WTC11 (cell line): ENCODE results near the gene FOXD3. TPM values are rescaled to one million over a fixed set of nuclear protein-coding genes. Genes with fewer than 3 reads are reported as not detected.
A peak's percentile ranks its signal among the peaks of the same experiment; 100 is the strongest.

ENCODE experiments used
- ATAC-seq: fragments of 200-7000 bp; cut with Tn5 transposase; 2 replicates; pipeline ENCODE4 v1.10.0; 2021; ENCODE audit warnings: mild to moderate bottlenecking, moderate library complexity
- CTCF ChIA-PET: fragments of 300-600 bp; sonication (Branson Sonifier 250); formaldehyde crosslinking; loops from one replicate; lab custom pipeline; 2021; ENCODE audit warnings: antibody characterized with exemption; lab: Charles Lee
- POLR2A ChIA-PET: fragments of 350-600 bp; sonication (Branson Sonifier 250); formaldehyde crosslinking; loops from one replicate; lab custom pipeline; 2021; ENCODE audit warnings: antibody characterized with exemption; lab: Charles Lee
- DNase-seq: peaks from one replicate; pipeline ENCODE4 v3.0.0; 2021; ENCODE audit warnings: low spot score
- H3K27ac Mint-ChIP-seq: 2 replicates; pipeline ENCODE4 v1.8.0; 2021; ENCODE audit warnings: mixed read lengths
- H3K27me3 Mint-ChIP-seq: 2 replicates; pipeline ENCODE4 v1.8.0; 2021; ENCODE audit warnings: low read depth, mild to moderate bottlenecking, moderate library complexity, mixed read lengths
- H3K36me3 Mint-ChIP-seq: 2 replicates; pipeline ENCODE4 v1.8.0; 2021; ENCODE audit warnings: mixed read lengths
- H3K4me1 Mint-ChIP-seq: 2 replicates; pipeline ENCODE4 v1.8.0; 2022; ENCODE audit warnings: mixed read lengths
- H3K4me3 Mint-ChIP-seq: 2 replicates; pipeline ENCODE4 v1.8.0; 2021; ENCODE audit warnings: mild to moderate bottlenecking, moderate library complexity, mixed read lengths
- H3K9me3 Mint-ChIP-seq: 2 replicates; pipeline ENCODE4 v1.8.0; 2021; ENCODE audit warnings: mixed read lengths
- AFF4 ChIP-seq: sonication (generic); formaldehyde crosslinking; IDR thresholded peaks from 2 replicates; pipeline ENCODE4 v1.8.1; 2023; ENCODE audit warnings: mild to moderate bottlenecking, missing genetic modification reagents, borderline replicate concordance
- ATF2 ChIP-seq: sonication (generic); formaldehyde crosslinking; IDR thresholded peaks from 2 replicates; pipeline ENCODE4 v1.8.1; 2022; ENCODE audit warnings: low read depth, missing genetic modification reagents, borderline replicate concordance
- E2F5 ChIP-seq: sonication (generic); formaldehyde crosslinking; IDR thresholded peaks from 2 replicates; pipeline ENCODE4 v1.8.1; 2022; ENCODE audit warnings: mild to moderate bottlenecking, moderate library complexity, missing genetic modification reagents
- ETV6 ChIP-seq: sonication (generic); formaldehyde crosslinking; IDR thresholded peaks from 2 replicates; pipeline ENCODE4 v1.8.1; 2022; ENCODE audit warnings: mild to moderate bottlenecking, missing genetic modification reagents
- JUN ChIP-seq: sonication (generic); formaldehyde crosslinking; IDR thresholded peaks from 2 replicates; pipeline ENCODE4 v1.8.0; 2023; ENCODE audit warnings: mild to moderate bottlenecking, missing genetic modification reagents
- KAT7 ChIP-seq: sonication (generic); formaldehyde crosslinking; IDR thresholded peaks from 2 replicates; pipeline ENCODE4 v1.8.1; 2023; ENCODE audit warnings: missing genetic modification reagents, mild to moderate bottlenecking, borderline replicate concordance
- MLX ChIP-seq: sonication (generic); formaldehyde crosslinking; IDR thresholded peaks from 2 replicates; pipeline ENCODE4 v1.8.1; 2023; ENCODE audit warnings: mild to moderate bottlenecking, missing genetic modification reagents, moderate library complexity
- MYBL2 ChIP-seq: sonication (generic); formaldehyde crosslinking; IDR thresholded peaks from 2 replicates; pipeline ENCODE4 v1.8.1; 2023; ENCODE audit warnings: mild to moderate bottlenecking, moderate library complexity, missing genetic modification reagents
- OVOL2 ChIP-seq: fragments of 250-450 bp; sonication (Bioruptor Pico); IDR thresholded peaks from 2 replicates; pipeline ENCODE4 v1.9.0; 2021; ENCODE audit warnings: mild to moderate bottlenecking, borderline replicate concordance
- ZNF317 ChIP-seq: sonication (generic); formaldehyde crosslinking; IDR thresholded peaks from 2 replicates; pipeline ENCODE4 v1.8.1; 2023; ENCODE audit warnings: low read depth, mild to moderate bottlenecking, moderate library complexity, missing genetic modification reagents, borderline replicate concordance
- ZNF425 ChIP-seq: fragments of 250-450 bp; sonication (Bioruptor Pico); conservative IDR thresholded peaks from 2 replicates; pipeline ENCODE4 v1.9.0; 2021; ENCODE audit warnings: mild to moderate bottlenecking
- ZSCAN18 ChIP-seq: fragments of 250-450 bp; sonication (Bioruptor Pico); IDR thresholded peaks from 2 replicates; pipeline ENCODE4 v2.1.2; 2022; ENCODE audit warnings: mild to moderate bottlenecking, moderate library complexity
- microRNA-seq: library from miRNA; unstranded; fragments of <30 nt; microRNA quantifications from one replicate; pipeline ENCODE4 v1.2.0, GENCODE V29; 2022; ENCODE audit warnings: borderline number of aligned reads
- total RNA-seq: library from RNA; stranded (reverse); gene quantifications from 3 replicates; pipeline ENCODE4 v1.2.3, GENCODE V29; 2021

FOXD3 gene
- total RNA-seq, 1 experiment from 2014 or later, result 27.5 TPM

- TF ChIP-seq ZNF425 (CRISPR knock-in tag), result no peak
- TF ChIP-seq KAT7 (CRISPR knock-in tag), result peak; percentile 64; the same call in 1 of the 2 replicates
- peak; percentile 16; the same call in 1 of the 2 replicates for TF ChIP-seq AFF4 (CRISPR knock-in tag)
- TF ChIP-seq MYBL2 (CRISPR knock-in tag), result peak; percentile 21; the same call in 1 of the 2 replicates
- TF ChIP-seq MLX (CRISPR knock-in tag), result peak; percentile 94
- TF ChIP-seq E2F5, result peak; percentile 98
- TF ChIP-seq ATF2 (CRISPR knock-in tag), result peak; percentile 18; the same call in 1 of the 2 replicates
- TF ChIP-seq ZNF317 (CRISPR knock-in tag), result 0 out of 2 replicates have a peak, but pooled peaks have one; percentile 16
Observed at GRCh38 chr1:63367215-63368103, 45.1 kb downstream of the FOXD3 start, which contains the start of gene ALG6 (continued).

GRCh38 chr1:63368131-63368530 lies 45.8 kb downstream of the FOXD3 start:
- H3K27me3 Mint-ChIP-seq, result peaks cover 10% of the 10 kb centered on the region
- TF ChIP-seq JUN (CRISPR knock-in tag) (no peak), ETV6 (CRISPR knock-in tag) (0 out of 2 replicates have a peak, but pooled peaks have one; percentile 4), OVOL2 (CRISPR knock-in tag) (no peak), ZSCAN18 (no peak)
- H3K27ac Mint-ChIP-seq, result peak overlapping the region; percentile 71
- H3K9me3 Mint-ChIP-seq, result peaks cover under 1% of the 10 kb centered on the region
- DNase-seq (no peak), ATAC-seq (no peak)
- peaks cover 17% of the 10 kb centered on the region for H3K4me1 Mint-ChIP-seq
- peaks cover 9% of the 10 kb centered on the region for H3K36me3 Mint-ChIP-seq
- ChIA-PET CTCF (interaction anchor here (0.6 to 2.3 kb wide), 2 partner anchors 41 to 181 kb away, joined by 3 to 13 read pairs; no protein-coding TSS in a partner anchor), POLR2A (interaction anchor here (1.7 kb wide), 1 partner anchor 38 kb away, joined by 5 read pairs; no protein-coding TSS in a partner anchor)
- peak overlapping the region; percentile 96 for H3K4me3 Mint-ChIP-seq

Small RNAs within 50 kb of the gene (microRNA-seq; reads per million reads assigned to microRNA genes)
- not detected for gene MIR6068

Other genes with a start within 250 kb of the FOXD3 start
- 17.6 to 25.4 TPM (median 23.7 TPM) in 3 replicates for gene ALG6, start 45.1 kb downstream of the FOXD3 start, total RNA-seq
- 47.2 to 51.7 TPM (median 50.2 TPM) in 3 replicates for gene ITGB3BP, start 200.7 kb downstream of the FOXD3 start, total RNA-seq
- gene EFCAB7, start 201.0 kb downstream of the FOXD3 start, total RNA-seq, result 2.3 to 4.3 TPM (median 2.8 TPM) in 3 replicates